ENCODE measurements around the gene COPRS.

Gene COPRS, protein sequence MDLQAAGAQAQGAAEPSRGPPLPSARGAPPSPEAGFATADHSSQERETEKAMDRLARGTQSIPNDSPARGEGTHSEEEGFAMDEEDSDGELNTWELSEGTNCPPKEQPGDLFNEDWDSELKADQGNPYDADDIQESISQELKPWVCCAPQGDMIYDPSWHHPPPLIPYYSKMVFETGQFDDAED

DNA sequence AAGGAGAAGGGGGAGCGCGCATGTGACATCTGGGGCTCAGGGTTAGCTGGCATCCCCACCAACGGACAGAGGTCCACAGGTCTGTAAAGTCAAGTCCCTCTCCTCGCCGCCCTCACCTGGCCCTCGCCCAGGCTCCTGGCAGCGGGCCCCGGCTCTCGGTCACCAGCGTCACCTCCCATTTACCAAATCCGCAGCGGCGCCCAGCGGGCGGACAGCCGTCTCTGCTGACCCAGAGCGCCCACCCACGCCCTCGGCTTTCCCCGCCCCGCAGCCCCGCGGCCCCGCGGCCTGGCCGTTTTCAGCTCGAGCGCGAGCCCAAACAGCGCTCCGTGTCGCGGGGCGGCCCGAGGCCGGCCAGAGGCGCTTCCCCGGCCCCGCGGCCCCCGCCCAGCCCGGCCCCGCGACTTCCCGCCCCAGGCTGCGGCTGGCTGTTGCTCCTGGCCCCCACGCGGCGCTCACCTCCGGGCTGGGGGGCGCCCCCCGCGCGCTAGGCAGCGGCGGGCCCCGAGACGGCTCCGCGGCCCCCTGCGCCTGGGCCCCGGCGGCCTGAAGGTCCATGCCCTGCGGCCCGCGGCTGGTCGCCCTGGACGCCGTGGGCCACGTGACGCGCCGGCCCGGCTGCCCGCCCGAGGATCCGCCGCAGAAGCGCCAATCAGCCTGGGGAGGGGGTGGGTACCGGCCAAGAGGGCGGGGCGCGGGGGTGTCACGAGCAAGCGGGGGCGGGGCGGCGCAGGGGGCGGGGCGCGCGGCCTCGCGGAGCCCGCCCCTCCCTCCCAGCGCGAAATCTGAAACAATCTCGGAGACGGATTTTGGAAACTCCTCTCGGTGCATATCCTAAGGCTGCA, at the start of gene COPRS:
COPRS (minus strand) TSS at position 603 of the 845 bp plus-strand sequence; CDS start at position 558, 45 bp downstream.
- DNase-seq: peak; percentile 88

DNA sequence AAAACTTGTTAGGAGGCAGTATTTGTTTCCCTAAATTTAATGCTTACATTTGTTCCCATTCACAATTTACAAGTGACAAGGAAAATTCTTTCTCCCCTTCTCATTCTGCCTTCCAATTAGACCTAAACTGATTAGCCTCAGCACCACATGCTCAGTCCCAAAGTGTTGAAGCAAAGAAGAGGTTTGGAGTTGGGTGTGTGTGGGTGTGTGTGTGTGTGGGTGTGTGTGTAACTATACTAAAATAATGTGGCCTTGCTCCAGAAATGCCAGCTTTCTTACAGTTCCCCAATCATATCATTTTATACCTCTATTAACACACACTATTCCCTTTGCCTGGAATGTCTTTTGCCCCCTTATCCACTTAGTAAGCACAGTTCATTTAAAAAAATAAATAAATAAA, 49.3 kb upstream of the COPRS start:
- DNase-seq: no peak

DNA sequence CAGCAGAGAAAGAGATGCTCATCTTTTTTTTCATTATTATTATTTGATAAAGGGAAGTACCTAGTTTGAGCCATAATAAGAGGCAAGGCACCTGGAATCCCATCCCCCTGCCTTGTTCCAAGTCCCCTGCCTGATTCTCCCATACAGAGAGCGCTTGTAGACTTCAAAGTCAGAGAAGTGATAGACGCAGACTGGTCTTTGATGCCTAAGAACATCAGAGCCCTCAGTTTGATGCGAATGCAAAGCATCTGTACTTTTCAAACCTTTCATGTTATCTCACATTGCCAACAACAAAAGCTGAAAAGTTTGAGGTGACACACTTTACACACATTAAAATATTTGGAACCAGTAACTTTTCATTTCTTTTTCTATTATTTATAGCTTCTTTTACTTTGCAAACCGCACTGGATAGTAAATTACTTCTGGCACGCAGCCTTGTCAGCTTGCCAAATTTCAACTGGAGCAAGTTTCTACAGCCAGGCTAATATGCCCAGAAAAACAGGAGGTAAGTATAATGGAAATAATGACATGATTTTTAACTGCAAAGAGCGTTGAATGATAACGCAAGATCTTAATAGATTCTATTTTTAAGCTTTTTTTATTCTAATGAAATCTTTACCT, 48.4 kb upstream of the COPRS start:
- no peak for DNase-seq

DNA sequence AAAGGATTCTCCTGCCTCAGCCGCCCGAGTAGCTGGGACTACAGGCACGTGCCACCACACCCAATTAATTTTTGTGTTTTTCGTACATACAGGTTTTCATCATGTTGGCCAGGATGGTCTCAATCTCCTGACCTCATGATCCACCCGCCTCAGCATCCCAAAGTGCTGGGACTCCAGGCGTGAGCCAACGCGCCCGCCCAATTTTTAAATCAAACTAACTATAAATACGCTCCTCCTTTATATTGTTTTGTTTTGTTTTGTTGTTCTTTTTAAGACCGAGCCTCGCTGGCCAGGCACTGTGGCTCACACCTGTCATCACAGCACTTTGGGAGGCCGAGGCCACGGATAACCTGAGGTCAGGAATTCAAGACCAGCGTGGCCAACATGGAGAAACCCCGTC, 44.4 kb upstream of the COPRS start:
- DNase-seq: no peak

DNA sequence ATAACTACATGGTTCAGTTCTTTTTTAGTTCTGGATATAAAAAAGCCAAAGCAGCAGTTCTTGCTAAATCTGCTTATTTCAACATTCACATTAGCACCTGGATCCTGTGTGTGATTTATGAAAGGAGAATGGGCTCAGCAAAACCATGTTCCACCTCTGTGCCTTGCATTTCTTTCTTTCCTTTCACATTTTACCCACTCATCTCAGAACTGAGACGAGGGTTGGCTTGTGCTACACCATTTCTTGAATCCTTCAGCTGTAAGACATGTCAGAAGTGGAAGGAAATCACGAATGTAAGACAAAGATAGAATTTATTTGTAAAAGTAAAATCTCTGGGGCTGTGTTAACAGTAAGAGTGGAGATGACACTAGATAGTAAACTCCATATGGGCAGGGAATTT, 43.6 kb upstream of the COPRS start:
- no peak for DNase-seq

DNA sequence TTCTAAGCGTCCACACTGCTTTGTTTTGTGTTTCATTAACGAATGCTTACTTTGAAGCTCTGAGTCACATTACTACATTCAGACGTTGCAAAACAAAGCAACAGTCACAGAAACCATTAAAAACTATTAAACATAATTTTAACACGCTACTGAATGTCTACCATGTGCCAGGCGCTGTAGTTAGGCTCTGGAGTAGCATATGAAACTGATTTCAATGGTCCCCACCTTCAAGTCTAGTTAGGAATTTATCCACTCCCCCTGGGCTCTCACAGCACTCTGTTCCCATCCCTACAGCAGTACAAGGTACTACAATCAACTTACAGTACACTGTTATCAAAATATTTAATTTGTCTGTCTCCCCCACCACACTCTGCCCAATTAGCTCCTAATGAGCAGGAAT, 41.8 kb upstream of the COPRS start:
- no peak for DNase-seq

DNA sequence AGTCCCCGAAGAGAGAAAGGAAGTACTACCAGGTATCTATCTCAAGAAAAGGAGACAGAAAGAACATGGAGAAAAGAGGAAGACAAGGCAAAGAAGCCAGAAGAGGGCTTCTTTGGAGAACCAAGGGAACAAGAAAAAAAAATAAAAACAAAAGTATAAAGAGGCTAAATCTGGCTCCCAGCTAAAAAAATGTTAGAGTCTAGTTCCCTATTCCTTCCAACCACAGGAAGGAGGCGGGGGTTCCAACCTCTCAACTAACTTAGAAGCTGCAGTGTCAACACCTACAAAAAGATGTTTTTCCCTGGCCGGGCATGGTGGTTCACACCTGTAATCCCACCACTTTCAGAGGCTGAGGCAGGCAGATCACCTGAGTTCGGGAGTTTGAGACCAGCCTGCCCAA, 29.1 kb upstream of the COPRS start:
- DNase-seq: no peak

DNA sequence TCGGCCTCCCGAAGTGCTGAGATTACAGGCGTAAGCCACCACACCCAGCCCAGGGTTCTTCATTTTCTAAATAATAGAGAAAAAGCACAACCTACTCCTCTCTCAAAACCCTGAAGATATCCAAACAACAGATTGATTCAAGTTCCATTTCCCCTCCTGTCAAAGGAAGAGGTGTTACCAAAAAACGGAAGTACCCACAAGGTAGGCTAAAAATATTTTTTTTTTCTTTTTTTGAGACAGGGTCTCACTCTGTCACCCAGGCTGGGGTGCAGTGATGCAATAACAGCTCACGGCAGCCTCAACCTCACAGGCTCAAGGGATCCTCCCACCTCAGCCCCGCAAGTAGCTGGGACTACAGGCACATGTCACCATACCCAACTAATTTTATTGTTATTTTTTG, 23.5 kb upstream of the COPRS start:
- DNase-seq: no peak

DNA sequence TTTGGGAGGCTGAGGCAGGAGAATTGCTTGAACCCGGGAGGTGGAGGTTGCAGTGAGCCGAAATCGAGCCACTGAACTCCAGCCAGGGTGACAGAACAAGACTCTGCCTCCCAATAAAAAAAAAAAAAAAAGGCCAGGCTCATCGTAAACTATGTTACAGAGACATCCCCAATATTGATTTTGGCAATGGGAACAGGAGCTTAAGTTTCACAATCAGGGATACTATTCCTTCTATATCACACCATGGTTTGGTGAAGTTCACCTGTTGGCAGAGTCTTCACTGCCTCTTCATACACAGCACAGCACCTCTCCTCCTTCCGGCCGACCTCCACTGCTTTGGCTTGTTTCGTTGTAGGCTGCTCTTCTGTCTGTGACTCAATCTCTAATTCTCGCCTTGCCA, 21.3 kb upstream of the COPRS start:
- no peak for DNase-seq

DNA sequence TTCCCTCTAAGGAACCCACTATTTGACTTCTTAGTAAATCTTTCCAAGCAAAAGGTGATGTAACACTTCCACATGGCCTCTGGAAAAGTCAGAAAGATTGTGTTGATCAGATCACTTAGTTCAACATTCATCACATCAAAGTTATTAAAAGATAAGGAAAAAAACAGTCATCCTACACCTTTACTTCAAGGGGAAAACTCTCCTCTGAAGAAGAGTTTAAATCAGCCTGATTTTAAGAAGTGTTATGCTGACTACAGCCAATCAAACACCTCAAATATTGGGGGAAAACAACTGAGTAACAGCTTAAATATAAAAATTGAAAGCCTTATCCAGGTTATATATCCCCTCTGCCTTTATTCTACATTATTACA, 19.6 kb upstream of the COPRS start:
- DNase-seq: no peak

DNA sequence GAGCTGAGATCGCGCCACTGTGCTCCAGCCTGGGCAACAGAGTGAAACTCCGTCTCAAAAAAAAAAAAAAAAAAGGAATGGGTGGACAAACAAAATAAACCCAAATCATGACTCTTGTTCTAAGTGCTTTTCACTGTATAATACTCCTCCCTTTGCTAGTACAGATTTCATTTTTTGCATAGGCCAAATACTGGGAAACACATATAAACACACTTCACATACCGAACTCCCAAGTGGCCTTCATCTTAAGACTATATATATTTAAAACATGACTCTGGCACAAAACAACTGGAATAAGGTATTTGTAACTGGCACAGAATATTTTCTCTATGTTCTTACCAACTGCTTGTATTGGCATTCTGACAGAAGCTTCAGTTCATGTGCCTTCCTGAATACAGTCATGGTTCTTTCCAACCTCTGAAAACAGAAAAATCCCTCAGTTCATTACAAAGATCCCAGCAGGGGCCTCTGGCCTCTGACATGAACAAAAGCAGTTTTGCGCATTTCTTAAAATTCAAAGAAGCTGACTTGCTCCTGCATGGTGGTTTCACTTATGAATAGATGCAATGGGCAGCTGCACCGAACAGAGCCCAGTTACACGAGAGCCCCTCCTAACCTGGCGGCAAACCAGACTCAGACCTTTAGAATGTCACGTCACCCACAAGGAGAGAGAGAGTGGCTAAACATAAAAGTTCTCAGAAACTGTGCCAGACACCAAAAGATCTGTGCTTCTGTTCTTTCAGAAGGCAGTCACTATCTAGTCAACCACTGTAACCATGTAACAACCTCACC, 19.1 kb upstream of the COPRS start:
- DNase-seq: peak; percentile 60

DNA sequence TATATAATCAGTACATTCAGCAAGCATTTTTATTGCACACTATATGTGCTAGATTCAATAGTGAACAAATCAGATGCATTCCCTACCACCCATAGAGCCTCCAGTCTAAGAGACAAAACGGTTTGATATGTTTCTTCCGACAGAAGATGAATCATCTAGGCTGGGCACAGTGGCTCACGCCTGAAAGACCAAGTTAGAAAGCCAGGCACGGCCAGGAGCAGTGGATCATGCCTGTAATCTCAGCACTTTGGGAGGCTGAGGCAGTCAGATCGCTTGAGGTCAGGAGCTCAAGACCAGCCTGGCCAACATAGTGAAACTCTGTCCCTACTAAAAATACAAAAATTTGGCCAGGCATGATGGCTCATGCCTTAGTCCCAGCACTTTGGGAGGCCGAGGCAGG, 18.3 kb upstream of the COPRS start:
- DNase-seq: no peak

DNA sequence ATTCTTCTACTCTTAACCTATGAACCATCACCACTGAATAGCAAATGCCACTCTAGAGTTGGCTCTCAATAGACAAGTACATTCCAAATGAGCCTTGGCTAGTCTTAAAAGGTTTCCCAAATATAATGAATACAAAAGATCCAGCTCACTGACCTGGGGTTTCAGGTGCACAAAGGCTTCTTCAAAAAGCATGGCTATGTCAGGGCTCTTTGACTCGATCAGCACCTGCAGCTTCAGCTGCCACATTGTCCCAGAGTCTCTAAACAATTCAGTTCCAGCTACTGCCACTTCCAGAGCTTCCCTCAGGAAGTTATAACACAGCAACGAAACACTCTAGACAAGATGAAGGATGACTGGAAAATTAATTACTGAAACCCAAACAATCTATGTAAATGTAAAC, 16.0 kb upstream of the COPRS start:
- no peak for DNase-seq

DNA sequence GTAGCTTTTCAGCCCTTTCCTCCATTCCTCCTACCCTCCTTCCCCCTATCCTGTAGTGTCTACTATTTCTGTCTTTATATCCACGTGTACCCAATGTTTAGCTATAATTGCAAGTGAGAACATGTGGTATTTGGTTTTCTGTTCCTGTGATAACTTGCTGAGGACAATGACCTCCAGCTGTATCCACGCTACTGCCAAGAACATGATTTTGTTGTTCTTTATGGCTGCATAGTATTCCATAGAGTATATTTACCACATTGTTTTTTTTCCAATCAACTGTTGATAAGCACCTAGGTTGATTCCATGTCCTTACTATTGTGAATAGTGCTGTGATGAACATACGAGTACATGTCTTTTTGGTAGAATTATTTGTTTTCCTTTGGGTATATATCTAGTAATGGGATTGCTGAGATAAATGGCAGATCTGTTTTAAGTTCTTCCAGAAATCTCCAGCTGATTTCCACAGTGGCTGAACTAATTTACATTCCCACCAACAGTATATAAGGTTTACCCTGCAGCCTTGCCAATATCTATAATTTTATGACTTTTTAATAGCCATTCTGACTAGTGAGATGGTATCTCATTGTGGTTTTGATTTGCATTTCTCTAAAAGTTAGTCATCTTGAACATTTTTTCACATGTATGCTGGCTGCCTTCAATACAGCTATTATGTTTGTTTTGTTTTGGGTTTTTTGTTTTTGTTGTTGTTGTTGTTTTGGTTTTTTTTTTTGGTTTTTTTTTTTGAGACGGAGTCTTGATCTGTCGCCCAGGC, 10.9 kb upstream of the COPRS start:
- DNase-seq: no peak

DNA sequence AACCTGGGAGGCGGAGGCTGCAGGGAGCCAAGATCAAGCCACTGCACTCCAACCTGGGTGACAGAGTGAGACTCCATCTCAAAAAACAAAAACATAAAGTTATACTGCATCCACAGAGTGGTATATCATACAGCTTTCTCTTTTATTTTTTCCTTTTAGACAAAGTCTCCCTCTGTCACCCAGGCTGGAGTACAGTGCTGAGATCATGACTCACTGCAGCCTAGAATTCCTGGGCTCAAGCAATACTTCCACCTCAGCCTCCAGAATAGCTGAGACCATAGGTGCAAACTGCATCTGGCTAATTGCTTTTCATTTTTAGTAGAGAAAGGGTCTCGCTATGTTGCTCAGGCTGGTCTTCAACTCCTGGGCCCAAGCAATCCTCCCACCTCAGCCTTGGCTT, 10.0 kb upstream of the COPRS start:
- DNase-seq: no peak

DNA sequence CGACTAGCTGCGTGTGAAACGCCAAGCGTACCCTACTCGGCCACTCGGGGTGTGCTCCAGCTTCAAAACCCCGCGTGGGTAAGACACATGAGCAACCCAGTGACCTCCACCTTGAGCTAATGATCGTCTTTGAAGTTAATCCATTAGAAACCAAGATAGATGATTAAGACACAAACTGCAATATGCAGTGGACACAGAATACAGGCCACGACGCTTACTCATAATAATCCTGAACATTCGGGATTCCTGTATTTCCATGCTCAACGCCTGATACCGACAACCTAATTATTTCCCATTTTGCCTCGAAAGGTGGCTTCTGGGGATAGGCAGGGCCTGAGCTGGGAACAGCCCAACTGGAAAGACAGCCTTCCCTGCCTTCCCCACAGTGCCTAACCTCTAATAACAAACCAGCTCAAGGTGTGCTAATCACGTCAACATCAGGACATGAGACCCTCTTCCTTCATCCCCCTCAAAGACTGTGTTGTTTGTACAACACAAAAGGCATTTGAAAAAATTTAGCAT, 504 bp upstream of the COPRS start:
- DNase-seq: no peak

DNA sequence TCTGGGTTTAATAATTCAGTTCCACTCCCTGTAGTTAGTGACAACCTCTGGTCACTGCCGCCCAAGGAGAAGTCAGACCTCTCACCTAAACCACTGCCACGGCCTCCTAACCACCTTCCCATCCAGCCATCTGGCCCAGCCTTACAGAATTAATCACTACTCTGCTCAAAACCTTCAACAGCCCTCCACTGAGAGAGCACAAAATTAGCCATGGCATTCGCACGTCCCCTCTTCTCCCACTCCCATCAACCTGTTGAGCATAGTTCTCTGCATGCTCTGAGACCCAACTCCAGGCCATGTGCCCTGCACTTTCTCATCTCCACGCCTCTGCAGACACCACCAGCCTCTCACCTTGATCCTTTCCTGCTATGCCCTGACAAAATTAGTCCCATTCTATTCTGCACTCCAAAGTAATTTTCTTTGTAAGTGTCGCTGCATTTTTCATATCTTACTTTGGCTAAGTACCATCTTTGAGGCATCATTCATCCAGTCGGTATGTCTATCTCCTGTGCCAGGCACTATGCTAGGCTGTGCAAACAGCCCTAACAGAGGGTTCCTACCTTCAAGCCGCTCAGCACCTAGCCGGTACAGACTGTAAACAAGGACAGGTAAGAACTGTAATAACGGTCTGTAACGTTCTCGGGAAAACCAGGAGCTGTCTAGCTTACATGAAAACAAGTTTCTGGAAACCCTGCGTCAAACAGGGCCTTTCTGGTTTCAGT, 963 bp downstream of the COPRS start:
- DNase-seq: no peak

DNA sequence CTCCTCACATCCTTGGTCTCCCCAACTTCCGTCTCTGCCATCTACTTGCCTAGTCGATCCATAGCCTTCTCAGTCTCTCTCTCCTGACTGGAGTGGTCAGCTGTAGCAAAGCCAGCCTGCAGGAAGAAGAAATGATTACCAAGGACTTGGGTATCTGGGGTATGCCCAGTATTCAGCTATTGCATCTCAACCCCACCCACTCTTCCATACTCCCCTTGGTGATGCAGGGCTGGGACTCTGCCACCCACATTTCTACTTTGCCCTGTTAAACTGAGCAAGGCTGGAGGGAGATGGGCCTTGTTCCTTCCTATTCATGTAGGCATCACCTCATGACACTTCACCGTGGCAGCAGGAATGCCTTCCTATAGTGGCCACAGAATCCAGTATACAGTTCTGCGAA, 2.3 kb downstream of the COPRS start:
- no peak for DNase-seq

DNA sequence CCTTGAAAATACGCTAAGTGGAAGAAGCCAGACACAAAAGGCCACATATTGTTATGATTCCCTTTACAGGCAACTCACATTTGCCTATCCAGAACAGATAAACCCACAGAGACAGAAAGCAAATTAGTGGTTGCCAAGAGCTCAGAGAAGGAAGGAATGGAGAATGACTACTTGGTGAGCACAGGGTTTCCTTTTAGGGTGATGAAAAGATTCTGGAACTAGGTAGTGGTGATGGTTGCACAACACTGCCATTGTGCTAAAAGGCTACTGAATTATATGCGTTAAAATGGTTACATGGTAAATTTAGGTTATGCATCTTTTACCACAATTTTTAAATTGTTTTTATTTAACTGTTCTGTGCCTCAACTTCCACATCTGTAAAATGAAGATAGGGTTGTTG, 4.4 kb downstream of the COPRS start:
- no peak for DNase-seq

DNA sequence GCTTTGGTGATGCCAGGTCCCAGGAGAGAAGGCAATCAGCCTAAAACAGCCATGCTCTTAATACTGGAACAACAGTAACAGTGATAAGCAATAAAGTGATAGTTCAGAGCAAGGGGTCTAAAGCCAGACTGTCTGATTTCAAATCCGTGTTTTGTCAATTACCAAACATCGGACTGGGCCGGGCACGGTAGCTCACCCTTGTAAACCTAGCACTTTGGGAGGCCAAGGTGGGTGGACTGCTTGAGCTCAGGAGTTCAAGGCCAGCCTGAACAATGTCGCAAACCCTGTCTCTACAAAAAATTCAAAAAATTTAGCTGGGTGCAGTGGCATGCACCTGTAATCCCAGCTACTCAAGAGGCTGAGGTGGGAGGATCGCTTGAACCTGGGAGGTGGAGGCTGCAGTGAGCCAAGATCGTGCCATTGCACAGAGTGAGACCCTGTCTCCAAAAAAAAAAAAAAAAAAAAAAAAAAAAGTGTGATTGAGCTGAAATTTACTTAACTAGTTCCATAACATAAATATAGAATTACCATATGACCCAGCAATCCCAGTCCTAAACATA, 5.1 kb downstream of the COPRS start:
- no peak for DNase-seq

DNA sequence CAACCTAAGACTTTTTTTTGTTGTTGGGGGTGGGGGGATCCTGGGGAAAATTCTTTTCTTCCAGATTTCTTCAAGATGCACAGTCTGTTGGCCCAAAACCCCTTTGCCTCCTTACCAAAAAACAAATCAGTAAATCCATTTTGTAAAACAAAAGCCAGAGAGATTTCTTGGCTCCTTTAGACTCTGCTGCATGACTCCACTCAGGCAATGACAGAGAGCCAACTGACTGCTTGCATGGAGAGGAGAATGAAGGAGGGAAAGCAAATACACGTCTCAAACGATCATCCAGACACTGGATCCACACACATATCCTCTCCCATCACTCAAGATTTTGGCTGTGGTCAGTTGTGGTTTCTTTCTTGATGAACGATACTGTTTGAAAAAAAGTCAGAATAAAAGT, 13.8 kb downstream of the COPRS start:
- DNase-seq: no peak
